H54 (cell line): ENCODE data around the gene DYSF.
"Not testable (repeated sequence)": the region's sequence is repeated elsewhere in the genome, so short reads cannot be mapped to it uniquely, and the experiment has no call there.

Experiments used
- DNase-seq: peaks from one replicate; pipeline ENCODE4 v3.0.0; 2011; ENCODE audit warnings: low spot score, mixed read lengths; ENCODE audit not compliant: insufficient read length
- FAIRE-seq: peaks from 3 replicates; lab custom pipeline; 2011; peaks lifted over from hg19 to GRCh38; lab: Jason Lieb, UNC
- POLR2A ChIP-seq: IDR thresholded peaks from 2 replicates; pipeline ENCODE4 v1.6.1; 2011; ENCODE audit warnings: low read depth, mild to moderate bottlenecking, low read length

The DYSF gene

GRCh38 chr2:71631411-71631931 lies 178.1 kb downstream of the DYSF start:
- DNase-seq (peak; percentile 50), FAIRE-seq (no peak)
- no peak for TF ChIP-seq POLR2A

- FAIRE-seq (no peak), DNase-seq (no peak)
- no peak for TF ChIP-seq POLR2A
Observed at GRCh38 chr2:71633086-71633485, 179.7 kb downstream of the DYSF start.

GRCh38 chr2:71634567-71634966 lies 181.2 kb downstream of the DYSF start:
- FAIRE-seq: no peak
- no peak for DNase-seq
- no peak for TF ChIP-seq POLR2A

GRCh38 chr2:71635798-71636197 lies 182.4 kb downstream of the DYSF start:
- no peak for FAIRE-seq
- DNase-seq: no peak
- no peak for TF ChIP-seq POLR2A

GRCh38 chr2:71637168-71637567 lies 183.8 kb downstream of the DYSF start:
- no peak for TF ChIP-seq POLR2A
- DNase-seq (no peak), FAIRE-seq (no peak)

- FAIRE-seq (no peak), DNase-seq (no peak)
- no peak for TF ChIP-seq POLR2A
Observed at GRCh38 chr2:71637736-71638135, 184.4 kb downstream of the DYSF start.

- TF ChIP-seq POLR2A: no peak
- FAIRE-seq (no peak), DNase-seq (no peak)
Observed at GRCh38 chr2:71639735-71640134, 186.4 kb downstream of the DYSF start.

- no peak for TF ChIP-seq POLR2A
- DNase-seq (no peak), FAIRE-seq (no peak)
Observed at GRCh38 chr2:71640489-71640888, 187.1 kb downstream of the DYSF start.

- no peak for FAIRE-seq
- no peak for DNase-seq
- no peak for TF ChIP-seq POLR2A
Observed at GRCh38 chr2:71643674-71644357, 190.5 kb downstream of the DYSF start.

- no peak for TF ChIP-seq POLR2A
- FAIRE-seq (peak; percentile 83), DNase-seq (peak; percentile 28)
Observed at GRCh38 chr2:71646028-71646427, 192.7 kb downstream of the DYSF start.

GRCh38 chr2:71647356-71647755 lies 194.0 kb downstream of the DYSF start:
- FAIRE-seq (no peak), DNase-seq (no peak)
- no peak for TF ChIP-seq POLR2A

- no peak for DNase-seq
- no peak for TF ChIP-seq POLR2A
- peak; percentile 20 for FAIRE-seq
Observed at GRCh38 chr2:71655498-71655897, 202.1 kb downstream of the DYSF start.

- FAIRE-seq, DNase-seq: not testable (repeated sequence)
Observed at GRCh38 chr2:71658256-71658655, 204.9 kb downstream of the DYSF start.

- TF ChIP-seq POLR2A: no peak
- FAIRE-seq (no peak), DNase-seq (no peak)
Observed at GRCh38 chr2:71658771-71659170, 205.4 kb downstream of the DYSF start.

GRCh38 chr2:71659868-71660518 lies 206.6 kb downstream of the DYSF start:
- FAIRE-seq: no peak
- no peak for TF ChIP-seq POLR2A

GRCh38 chr2:71661782-71662181 lies 208.4 kb downstream of the DYSF start:
- TF ChIP-seq POLR2A: no peak
- DNase-seq (no peak), FAIRE-seq (no peak)

More at GRCh38 chr2:71659868-71660518, 206.6 kb downstream of the DYSF start:
- no peak for DNase-seq
